Hepatocyte (in vitro differentiated cells): Measurements from ENCODE around the gene ARHGAP31.

Experiments used
- EZH2 ChIP-seq: fragments of 200-600 bp; sonication (generic); IDR thresholded peaks from 2 replicates; pipeline ENCODE4 v1.6.1; 2016; ENCODE audit warnings: antibody characterized with exemption, mild to moderate bottlenecking, borderline replicate concordance
- EZH2phosphoT487 ChIP-seq: fragments of 200-600 bp; sonication (generic); IDR thresholded peaks from one replicate; pipeline ENCODE4 v1.6.1; 2018; ENCODE audit warnings: antibody characterized with exemption, mild to moderate bottlenecking, low read depth, moderate library complexity; ENCODE audit not compliant: unreplicated experiment, severe bottlenecking
- TF ChIP-seq, protein P1 (sequence below): fragments of 200-600 bp; sonication (generic); IDR thresholded peaks from 2 replicates; pipeline ENCODE4 v1.5.1; 2016; ENCODE audit warnings: antibody characterized with exemption, mild to moderate bottlenecking; ENCODE audit not compliant: poor library complexity

GRCh38 chr3:119302697-119303551, 8.7 kb downstream of the ARHGAP31 start:
- TF ChIP-seq, protein P1, sequence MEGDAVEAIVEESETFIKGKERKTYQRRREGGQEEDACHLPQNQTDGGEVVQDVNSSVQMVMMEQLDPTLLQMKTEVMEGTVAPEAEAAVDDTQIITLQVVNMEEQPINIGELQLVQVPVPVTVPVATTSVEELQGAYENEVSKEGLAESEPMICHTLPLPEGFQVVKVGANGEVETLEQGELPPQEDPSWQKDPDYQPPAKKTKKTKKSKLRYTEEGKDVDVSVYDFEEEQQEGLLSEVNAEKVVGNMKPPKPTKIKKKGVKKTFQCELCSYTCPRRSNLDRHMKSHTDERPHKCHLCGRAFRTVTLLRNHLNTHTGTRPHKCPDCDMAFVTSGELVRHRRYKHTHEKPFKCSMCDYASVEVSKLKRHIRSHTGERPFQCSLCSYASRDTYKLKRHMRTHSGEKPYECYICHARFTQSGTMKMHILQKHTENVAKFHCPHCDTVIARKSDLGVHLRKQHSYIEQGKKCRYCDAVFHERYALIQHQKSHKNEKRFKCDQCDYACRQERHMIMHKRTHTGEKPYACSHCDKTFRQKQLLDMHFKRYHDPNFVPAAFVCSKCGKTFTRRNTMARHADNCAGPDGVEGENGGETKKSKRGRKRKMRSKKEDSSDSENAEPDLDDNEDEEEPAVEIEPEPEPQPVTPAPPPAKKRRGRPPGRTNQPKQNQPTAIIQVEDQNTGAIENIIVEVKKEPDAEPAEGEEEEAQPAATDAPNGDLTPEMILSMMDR = no peak
- TF ChIP-seq EZH2 = no peak
- TF ChIP-seq EZH2phosphoT487 = no peak
